Testis (tissue), 5 donors: Measurements from ENCODE around the gene NEBL. TPM values are rescaled to one million over a fixed set of nuclear protein-coding genes. Genes with fewer than 3 reads are reported as not detected.
"Not testable (repeated sequence)": the region's sequence is repeated elsewhere in the genome, so short reads cannot be mapped to it uniquely, and the experiment has no call there.

Source experiments
- DNase-seq: peaks from one replicate; pipeline ENCODE4 v3.0.0-alpha.2; 2019
- H3K27ac ChIP-seq, 2 donors: fragments of 200-600 bp; sonication (generic); one replicate each; pipeline ENCODE4 v1.5.1; 2019
- H3K27me3 ChIP-seq: fragments of 200-600 bp; sonication (generic); one replicate; pipeline ENCODE4 v1.5.1; 2019
- H3K36me3 ChIP-seq: fragments of 200-600 bp; sonication (generic); one replicate; pipeline ENCODE4 v1.5.1; 2017; ENCODE audit warnings: low read depth; ENCODE audit errors: missing control alignments
- H3K4me1 ChIP-seq: fragments of 200-600 bp; sonication (generic); one replicate; pipeline ENCODE4 v1.5.1; 2019
- H3K4me3 ChIP-seq, 2 donors: fragments of 200-600 bp; sonication (generic); one replicate each; pipeline ENCODE4 v1.5.1; 2017 to 2019
- H3K9me3 ChIP-seq: fragments of 200-600 bp; sonication (generic); one replicate; pipeline ENCODE4 v1.5.1; 2017
- POLR2A ChIP-seq: fragments of 450-650 bp; IDR thresholded peaks from one replicate; pipeline ENCODE4 v1.6.1; 2017; ENCODE audit warnings: antibody characterized with exemption, mild to moderate bottlenecking, moderate library complexity
- WGBS, 2 donors: methylation state at CpG; one replicate each; pipeline ENCODE4 v1.1.5; 2018; 5-methylcytosine and 5-hydroxymethylcytosine counted together
- intact Hi-C: fragments of 100-400 bp; cut with DNase I; formaldehyde crosslinking; loops from one replicate; pipeline ENCODE4 v1.15.1; 2023; ENCODE audit warnings: low total_unique reads
- long read RNA-seq, 2 donors: transcript quantifications; one replicate each; lab custom pipeline, GENCODE V29; 2026
- polyA plus RNA-seq: library from polyadenylated mRNA; stranded (reverse); fragments of 350-450 nt; fragmentation: Illumina TruSeq; extraction: RNeasy Lipid Tissue Mini Kit (QIAGEN cat#74804); gene quantifications from one replicate; pipeline ENCODE4 v1.2.3, GENCODE V29; 2014; ENCODE audit warnings: low read depth, low replicate concordance; ENCODE audit not compliant: insufficient read depth
- total RNA-seq, 2 donors: library from RNA; depleted of rRNA; stranded (reverse); fragments of >200 nt; gene quantifications; one replicate each; pipeline ENCODE4 v1.2.3, GENCODE V29; 2016
- TF ChIP-seq, protein P1 (sequence below), 3 experiments: fragments of 450-650 bp in 2 of 3; fragments of 200-600 bp in 1 of 3; sonication (generic) in 1 of 3; IDR thresholded peaks; one replicate each; pipeline ENCODE4 v1.5.1; 2016 to 2019; ENCODE audit warnings: antibody characterized with exemption in 3 of 3, mild to moderate bottlenecking in 2 of 3, moderate library complexity in 1 of 3

Gene NEBL, protein sequence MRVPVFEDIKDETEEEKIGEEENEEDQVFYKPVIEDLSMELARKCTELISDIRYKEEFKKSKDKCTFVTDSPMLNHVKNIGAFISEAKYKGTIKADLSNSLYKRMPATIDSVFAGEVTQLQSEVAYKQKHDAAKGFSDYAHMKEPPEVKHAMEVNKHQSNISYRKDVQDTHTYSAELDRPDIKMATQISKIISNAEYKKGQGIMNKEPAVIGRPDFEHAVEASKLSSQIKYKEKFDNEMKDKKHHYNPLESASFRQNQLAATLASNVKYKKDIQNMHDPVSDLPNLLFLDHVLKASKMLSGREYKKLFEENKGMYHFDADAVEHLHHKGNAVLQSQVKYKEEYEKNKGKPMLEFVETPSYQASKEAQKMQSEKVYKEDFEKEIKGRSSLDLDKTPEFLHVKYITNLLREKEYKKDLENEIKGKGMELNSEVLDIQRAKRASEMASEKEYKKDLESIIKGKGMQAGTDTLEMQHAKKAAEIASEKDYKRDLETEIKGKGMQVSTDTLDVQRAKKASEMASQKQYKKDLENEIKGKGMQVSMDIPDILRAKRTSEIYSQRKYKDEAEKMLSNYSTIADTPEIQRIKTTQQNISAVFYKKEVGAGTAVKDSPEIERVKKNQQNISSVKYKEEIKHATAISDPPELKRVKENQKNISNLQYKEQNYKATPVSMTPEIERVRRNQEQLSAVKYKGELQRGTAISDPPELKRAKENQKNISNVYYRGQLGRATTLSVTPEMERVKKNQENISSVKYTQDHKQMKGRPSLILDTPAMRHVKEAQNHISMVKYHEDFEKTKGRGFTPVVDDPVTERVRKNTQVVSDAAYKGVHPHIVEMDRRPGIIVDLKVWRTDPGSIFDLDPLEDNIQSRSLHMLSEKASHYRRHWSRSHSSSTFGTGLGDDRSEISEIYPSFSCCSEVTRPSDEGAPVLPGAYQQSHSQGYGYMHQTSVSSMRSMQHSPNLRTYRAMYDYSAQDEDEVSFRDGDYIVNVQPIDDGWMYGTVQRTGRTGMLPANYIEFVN
- 10 to 100 TPM in 1 of 2 donors, 1 to 10 TPM in 1; 4.9 to 15.5 TPM for total RNA-seq
- 20.0 TPM for polyA plus RNA-seq
- long read RNA-seq, donor 1, partial matches to known transcripts = 0 of 1 reads
- long read RNA-seq, donor 1, other reads (novel, unspliced or antisense) = 0 of 1 reads
- long read RNA-seq, donor 2 = 0 reads

DNA sequence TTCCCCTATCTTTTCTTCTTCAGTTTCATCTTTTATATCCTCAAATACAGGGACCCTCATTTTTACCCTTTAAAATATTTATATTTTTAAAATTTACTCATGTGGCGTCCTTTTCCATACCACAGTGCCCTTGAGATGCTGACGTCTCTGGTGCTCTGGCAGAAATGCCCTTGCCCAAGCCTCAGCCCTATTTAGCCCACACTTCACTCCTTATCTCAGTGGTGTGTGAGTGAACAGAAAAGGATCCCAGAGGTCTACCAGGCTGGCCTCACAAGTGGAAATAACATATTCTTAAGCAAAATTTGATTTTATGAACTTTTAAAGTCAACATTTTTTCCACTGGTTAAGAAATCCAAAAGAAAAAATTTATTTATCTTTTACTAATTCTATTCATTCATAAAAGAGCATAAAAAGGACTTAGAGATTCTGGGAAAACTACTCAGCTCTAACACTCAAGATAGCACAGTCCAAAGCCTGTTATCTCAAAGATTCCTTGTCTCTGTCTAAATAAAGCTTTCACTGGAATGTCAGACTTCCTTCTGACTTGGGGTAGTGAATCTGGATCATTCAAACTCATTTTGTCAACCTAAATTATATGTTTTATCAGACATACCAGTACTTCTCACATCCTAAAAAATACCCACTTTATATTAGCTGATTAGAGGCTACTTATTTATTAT lies at the start of gene NEBL:
TSS of gene NEBL (minus strand) at position 166 of the 680 bp plus-strand sequence. CDS start at position 60, 106 bp downstream.
- intact Hi-C loops = no loop called here
- no peaks in the 10 kb centered on the region for H3K9me3 ChIP-seq
- H3K27ac ChIP-seq = no peak within 1 kb of the TSS
- H3K4me1 ChIP-seq = no peaks in the 10 kb centered on the region
- H3K4me3 ChIP-seq = no peak within 1 kb of the TSS
- TF ChIP-seq, protein P1, sequence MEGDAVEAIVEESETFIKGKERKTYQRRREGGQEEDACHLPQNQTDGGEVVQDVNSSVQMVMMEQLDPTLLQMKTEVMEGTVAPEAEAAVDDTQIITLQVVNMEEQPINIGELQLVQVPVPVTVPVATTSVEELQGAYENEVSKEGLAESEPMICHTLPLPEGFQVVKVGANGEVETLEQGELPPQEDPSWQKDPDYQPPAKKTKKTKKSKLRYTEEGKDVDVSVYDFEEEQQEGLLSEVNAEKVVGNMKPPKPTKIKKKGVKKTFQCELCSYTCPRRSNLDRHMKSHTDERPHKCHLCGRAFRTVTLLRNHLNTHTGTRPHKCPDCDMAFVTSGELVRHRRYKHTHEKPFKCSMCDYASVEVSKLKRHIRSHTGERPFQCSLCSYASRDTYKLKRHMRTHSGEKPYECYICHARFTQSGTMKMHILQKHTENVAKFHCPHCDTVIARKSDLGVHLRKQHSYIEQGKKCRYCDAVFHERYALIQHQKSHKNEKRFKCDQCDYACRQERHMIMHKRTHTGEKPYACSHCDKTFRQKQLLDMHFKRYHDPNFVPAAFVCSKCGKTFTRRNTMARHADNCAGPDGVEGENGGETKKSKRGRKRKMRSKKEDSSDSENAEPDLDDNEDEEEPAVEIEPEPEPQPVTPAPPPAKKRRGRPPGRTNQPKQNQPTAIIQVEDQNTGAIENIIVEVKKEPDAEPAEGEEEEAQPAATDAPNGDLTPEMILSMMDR (IDR thresholded peaks at IDR 0.05) = no peak
- TF ChIP-seq POLR2A = no peak
- WGBS, 2 donors = 78 to 84% methylated on average over 2 of the region's 2 CpGs
- H3K27me3 ChIP-seq = no peaks in the 10 kb centered on the region
- no peaks in the 10 kb centered on the region for H3K36me3 ChIP-seq
- no peak for DNase-seq

DNA sequence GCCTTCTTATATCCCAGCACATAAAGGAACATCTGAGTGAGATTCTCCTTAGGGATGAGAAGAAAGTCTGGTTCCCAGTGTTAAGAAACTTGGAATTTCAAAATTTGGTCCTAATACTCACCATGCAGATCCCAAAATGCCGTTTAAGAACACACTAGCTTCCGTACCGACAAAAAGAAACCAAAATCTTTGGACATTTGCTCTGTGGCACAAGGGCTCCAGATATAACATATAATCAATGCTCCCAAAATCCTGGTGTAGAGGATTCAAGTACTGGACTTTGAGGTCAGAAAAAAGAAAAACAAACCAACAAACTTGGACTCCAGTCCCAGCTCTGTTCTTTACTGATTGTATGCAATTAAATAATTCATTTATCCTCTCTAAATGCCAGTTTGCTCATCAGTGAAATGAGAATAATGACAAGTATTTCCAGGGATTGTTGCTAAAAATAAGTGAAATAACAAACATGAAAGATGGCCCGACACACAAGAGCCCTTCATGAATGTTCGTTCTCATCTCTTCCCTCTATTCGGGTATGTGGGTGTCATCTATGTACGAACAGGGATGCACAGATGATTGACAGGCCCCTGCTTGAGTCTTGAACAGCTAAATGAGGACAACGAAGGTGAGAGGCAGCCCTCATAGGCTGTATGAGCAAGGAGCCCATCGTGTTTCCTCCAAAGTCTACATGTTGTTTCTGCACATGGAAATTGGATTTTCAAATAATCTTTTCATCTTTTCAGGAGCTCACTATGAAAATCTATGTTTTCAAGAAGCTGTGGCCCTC lies 48.6 kb upstream of the NEBL start:
- Histone ChIP-seq H3K9me3 (no peaks in the 10 kb centered on the region), H3K27me3 (no peaks in the 10 kb centered on the region), H3K4me3 (no peak overlapping the region), H3K4me1 (no peaks in the 10 kb centered on the region), H3K36me3 (no peaks in the 10 kb centered on the region), H3K27ac (no peak overlapping the region)
- intact Hi-C loops = no loop called here
- 89 to 95% methylated on average over 9 of the region's 9 CpGs for WGBS, 2 donors
- no peak for TF ChIP-seq POLR2A
- TF ChIP-seq, protein P1 (IDR thresholded peaks at IDR 0.05) = no peak
- DNase-seq = no peak

DNA sequence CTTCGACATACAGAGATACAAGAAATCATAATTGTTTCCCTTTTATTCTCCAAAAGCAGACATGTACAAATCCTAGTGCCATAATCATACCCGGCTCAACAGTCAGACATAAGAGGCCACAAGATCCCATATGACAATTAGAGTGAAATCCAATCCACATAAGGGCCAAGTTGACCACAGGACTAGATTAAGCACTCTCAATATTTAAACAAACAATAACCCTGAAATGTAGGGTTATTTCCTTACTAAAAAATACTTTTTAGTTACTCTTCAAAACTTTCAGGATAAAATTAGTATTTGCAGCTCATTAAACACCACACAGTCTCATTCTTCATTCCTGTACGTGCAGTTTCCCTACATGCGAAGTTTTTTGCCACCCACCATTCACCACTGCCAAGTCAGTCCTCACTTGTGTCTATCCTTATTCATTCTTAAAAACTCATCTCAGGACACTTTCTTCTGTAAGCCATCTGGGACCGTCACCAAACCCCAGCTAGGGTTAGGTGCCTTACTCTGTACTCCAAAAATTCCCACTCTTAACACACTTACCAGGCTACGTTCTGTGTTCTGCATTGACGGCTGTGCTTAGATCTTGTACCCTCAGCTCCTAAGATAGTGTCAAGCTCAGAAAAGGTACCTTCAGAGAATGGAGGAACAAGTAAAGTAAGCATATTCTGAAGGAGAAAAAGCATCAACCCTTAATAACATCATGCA lies 47.8 kb upstream of the NEBL start:
- Histone ChIP-seq H3K9me3 (no peaks in the 10 kb centered on the region), H3K4me1 (no peaks in the 10 kb centered on the region), H3K27ac (no peak overlapping the region), H3K4me3 (no peak overlapping the region), H3K27me3 (no peaks in the 10 kb centered on the region), H3K36me3 (no peaks in the 10 kb centered on the region)
- intact Hi-C loops = no loop called here
- DNase-seq = no peak
- TF ChIP-seq, protein P1 (IDR thresholded peaks at IDR 0.05) = no peak
- no peak for TF ChIP-seq POLR2A
- WGBS, 2 donors = 94% methylated on average over 7 of the region's 7 CpGs

DNA sequence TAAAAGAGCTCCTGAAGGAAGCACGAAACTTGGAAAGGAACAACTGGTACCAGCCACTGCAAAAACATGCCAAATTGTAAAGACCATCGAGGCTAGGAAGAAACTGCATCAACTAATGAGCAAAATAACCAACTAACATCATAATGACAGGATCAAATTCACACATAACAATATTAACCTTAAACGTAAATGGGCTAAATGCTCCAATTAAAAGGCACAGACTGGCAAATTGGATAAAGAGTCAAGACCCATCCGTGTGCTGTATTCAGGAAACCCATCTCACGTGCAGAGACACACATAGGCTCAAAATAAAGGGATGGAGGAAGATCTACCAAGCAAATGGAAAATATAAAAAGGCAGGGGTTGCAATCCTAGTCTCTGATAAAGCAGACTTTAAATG lies 42.3 kb upstream of the NEBL start:
- H3K27me3 ChIP-seq = not testable (repeated sequence)

More for the DNA sequence above, 42.3 kb upstream of the NEBL start:
- H3K4me3 ChIP-seq, DNase-seq, intact Hi-C loops, H3K9me3 ChIP-seq, H3K36me3 ChIP-seq, H3K4me1 ChIP-seq, H3K27ac ChIP-seq: not testable (repeated sequence)
- 53 to 60% methylated on average over 3 of the region's 5 CpGs for WGBS, 2 donors
